DMS114 treated with DMSO at 0.1 percent for 48 hours (cell line): ENCODE results near the gene KCNT1.

Experiments used
- DNase-seq: peaks from one replicate; lab custom pipeline; 2025; ENCODE audit not compliant: unreplicated experiment; lab: John Stamatoyannopoulos, UW

Gene KCNT1

GRCh38 chr9:135815830-135816650 is 114.1 kb downstream of the KCNT1 start:
- DNase-seq: no peak

- DNase-seq: no peak
Observed at GRCh38 chr9:135816651-135816970, 114.6 kb downstream of the KCNT1 start.

GRCh38 chr9:135817951-135818717 is 116.1 kb downstream of the KCNT1 start:
- DNase-seq: no peak

DNA sequence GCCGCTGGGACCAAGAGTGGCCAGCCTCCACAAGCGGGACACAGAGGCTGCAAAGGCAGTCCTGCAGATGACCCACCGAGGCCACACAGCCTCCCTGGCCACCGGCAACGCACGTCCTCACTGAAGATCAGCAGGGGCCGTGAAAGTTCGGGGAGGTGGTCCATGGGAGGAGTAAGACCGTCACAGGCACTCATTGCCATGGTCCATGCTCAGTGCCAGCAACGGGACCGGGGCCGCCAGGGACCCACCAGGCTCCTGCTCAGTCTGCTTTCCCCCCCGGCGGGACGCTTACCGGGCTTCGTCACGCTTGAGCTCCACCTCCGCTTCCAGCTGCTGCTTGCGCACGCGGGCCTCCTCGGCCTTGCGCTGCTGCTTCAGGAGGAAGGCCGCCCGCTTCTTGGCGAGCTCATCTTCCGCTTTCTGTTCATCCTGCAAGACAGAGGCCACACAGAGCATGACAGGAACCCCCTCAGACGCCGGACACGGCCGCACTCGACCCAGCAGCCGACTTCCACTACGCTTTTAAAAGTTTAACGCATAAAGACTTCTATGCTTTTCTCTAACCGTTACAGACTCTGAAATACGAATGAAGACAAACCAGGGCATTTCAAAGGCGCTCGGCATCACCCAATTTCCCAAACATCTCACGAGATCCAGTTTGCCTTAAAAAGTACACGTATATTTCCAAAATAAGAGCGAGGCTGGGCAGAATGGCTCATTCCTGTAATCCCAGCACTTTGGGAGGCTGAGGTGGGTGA is 116.9 kb downstream of the KCNT1 start:
- no peak for DNase-seq

DNA sequence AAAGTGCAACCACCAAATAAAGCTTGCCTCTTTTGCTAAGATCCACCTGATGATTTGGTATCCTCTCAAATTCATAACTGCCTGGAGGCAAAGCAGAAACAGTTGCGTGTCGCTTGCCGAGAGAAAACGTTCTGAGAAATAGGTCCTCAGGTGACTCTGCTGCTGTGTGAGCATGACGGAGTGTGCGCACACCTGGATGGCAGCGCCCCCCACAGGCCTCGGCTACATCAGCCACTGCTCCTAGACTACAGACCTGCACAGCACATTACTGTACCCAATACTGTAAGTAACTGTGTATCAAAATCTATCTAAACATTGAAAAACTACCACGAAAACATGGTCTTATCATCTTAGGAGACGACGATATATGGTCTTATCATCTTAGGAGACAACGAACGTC is 117.9 kb downstream of the KCNT1 start:
- no peak for DNase-seq

- DNase-seq: no peak
Observed at GRCh38 chr9:135820661-135821060, 118.7 kb downstream of the KCNT1 start.

- no peak for DNase-seq
Observed at GRCh38 chr9:135821116-135821515, 119.1 kb downstream of the KCNT1 start.

DNA sequence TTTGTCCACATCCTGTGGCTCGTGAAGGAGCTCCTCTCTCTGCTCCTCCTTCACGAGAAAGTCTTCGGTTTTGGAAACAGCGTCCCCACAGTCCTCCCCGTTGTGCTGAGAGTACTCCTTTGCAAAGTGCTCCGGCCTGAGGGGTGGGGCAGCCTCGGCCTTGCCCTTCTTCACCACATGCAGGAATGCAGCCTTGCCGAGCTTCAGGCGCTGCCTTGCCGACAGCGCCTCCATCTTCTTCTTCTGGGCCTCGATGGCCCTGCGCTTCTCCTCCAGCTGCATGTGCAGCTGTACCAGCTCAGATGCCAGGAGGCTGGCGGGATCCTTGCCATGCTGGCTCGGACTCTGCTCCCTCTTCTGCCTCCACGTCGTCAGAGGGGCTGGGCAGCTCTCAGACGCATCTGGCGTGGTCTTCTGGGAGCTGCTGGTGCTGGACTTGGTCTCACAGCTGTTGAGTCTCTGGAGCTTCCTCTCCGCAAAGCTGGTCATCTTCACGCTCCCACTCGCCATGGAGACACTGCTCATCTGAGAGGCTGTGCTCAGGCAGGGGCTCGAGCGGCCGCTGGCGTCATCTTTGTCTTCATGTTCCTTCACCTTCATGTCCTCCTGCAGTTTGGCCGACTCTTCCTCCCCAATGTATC is 119.9 kb downstream of the KCNT1 start:
- DNase-seq: no peak

DNA sequence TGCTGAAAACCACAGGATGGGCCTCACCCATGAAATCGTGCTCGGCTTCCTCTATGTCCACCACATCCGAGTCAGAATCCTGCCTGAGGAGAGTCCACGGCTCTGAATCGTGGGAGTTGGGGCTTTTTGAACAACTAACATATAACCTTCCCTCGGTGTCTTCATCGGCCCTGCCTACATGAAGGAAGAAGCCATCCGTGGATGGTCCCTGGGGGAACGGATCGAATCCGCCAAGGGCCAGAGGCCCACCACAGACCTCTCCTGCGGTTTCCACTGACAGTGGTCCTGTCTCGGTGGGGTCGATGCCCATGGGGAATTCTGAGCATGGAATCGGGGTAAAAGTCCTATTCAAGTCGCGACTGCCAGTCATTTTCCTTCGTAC is 120.4 kb downstream of the KCNT1 start:
- DNase-seq: no peak

GRCh38 chr9:135823036-135823435 is 121.1 kb downstream of the KCNT1 start:
- no peak for DNase-seq

DNA sequence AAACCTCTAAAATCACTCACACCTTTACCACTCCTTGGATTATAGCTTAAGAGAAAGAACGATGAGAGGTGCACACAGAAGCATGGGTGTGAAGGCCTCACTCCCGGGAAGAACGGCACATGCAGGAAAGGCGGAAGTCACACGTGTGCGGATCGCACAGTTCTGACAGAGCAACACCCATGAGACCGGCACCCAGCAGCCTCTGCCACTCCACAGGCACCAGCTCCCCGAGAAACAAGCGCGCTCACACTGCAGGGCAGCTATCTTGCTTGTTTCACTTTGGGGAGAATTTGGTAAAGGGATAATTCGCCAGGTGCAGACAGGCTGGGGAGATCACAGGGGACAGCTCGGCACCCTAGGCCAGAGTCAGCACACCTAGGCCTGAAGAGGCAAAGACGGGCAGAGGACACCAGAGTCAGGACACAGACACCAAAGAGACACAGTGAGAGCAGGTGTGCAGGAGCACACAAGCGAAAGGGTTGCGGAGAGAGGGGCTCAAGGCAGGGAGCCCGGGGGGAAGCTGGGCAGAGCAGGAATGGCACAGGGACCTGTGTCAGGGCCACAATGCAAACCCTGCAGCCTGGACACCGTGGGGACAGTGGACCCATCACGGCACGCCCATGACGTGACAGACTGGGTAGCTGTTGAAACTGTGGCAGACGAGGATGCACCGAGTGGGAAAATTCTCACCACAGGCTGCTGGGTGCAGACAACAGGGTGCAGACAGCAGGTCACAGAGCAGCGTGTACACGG is 123.6 kb downstream of the KCNT1 start:
- DNase-seq: no peak

DNA sequence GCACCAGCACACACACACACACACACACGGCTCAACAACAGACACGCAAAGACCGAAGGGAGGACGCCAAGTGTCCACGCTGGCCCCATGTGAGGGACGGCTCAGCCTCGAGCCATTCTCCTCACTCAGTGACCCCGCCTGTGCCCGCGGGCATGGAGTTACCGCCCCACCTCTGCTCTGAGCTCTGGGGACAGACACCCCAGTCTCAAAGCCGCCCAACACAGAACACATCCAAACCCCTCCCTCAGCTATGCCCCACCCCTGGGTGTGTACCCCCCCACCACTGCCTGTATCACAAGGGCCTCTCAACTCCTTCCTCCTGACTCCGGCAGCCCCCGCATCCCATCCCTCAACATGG is 124.2 kb downstream of the KCNT1 start:
- DNase-seq: no peak

DNA sequence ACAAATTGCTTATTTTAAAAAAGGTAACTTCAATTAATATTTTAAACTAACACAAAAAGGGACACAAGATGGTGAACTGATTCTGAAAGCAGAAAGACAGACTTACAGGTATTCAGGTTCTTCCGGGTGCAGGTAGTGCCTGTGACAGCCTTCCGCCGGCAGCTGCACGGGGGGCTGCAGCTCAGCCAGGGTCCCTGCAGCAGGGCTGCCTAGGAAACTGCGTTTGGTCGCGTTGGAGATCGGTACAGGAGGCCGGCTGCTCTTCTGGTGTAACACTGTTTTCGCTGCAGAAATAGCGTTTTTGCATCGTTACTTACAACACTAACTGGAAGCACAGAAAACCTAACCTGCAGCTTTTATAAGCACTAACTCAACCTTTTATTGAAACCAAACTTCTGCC is 125.3 kb downstream of the KCNT1 start:
- DNase-seq: no peak

DNA sequence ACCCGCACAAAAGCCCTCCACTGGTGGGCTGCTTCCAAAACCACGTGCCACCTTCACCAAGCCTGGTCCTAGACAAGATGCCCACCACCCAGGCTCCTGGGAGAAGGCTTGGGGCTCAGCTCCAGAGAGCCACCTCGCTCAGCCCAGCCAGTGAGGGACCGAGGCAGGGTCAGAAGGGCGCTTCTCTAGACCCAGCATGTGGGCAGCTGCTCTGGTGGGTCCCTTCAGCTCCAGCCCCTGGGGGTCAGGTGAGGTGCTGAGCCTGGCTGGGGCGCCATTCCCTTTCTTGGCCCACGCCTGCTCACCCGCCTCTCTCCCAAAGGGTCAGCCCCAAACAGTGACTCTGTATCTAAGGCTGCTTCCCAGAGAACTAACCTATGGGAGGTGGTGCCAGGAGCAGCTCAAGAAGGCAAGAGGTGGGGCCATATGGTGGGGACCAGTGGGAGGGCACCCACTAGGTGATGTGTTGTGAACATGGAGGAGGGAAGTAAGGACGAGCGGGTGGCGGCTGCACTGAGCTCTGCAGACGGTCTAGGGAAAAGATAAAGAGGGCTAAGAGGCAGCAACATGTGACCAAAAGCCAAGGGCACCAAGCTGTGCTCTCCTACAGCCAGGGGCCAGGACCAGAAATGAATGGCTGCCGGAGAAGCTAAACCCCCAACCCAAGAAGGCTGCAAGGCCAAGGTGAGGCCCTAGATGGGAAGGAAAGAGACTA is 126.0 kb downstream of the KCNT1 start:
- no peak for DNase-seq

DNA sequence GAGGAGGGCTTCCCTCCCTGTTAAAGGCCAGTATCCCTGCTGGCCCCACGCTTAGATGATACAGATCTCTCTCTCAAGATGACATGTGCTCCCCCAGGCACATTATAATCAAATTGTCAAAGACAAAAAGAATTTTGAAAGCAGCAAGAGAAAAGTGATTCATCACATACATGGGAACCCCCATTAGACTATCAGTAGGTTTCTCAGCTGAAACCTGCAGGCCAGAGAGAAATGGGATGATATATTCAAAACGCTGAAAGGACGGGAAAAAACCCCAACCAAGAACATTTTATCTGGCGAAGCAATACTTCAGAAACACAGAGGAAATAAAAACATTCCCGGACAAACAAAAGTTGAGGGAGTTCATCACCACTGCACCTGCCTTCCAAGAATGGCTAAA is 126.7 kb downstream of the KCNT1 start:
- DNase-seq: no peak

DNA sequence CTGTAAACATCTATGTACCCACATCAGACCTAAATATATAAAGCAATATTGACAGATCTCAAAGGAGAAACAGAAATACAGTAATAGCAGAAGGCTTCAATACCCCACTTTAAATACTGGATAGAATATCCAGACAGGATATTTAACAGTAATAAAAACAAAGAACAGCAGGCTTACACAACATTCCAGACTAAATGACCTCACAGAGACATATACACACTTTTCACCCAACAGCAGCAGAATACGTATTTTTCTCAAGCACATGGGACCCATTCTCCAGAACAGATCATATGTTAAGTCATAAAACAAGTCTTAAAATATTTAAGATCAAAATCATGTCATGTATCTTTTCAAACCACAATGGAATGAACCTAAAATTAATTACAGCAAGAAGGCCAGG is 128.5 kb downstream of the KCNT1 start:
- DNase-seq: no peak

DNA sequence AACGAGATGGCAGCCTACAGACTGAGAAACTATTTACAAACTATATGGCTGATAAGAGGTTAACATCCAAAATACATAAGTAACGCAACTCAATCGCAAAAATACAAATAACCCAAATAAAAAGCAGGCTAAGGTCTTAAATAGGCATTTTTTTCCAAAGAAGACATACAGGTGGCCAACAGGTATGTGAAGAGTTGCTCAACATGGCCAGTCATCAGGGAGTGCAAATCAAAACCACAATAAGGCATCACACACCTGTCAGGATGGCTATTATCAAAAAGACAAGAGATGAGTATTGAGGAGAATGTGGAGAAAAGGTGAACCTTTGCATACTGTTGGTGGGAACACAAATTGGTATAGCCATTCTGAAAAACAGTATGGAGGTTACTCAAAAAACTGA is 131.9 kb downstream of the KCNT1 start:
- no peak for DNase-seq

DNA sequence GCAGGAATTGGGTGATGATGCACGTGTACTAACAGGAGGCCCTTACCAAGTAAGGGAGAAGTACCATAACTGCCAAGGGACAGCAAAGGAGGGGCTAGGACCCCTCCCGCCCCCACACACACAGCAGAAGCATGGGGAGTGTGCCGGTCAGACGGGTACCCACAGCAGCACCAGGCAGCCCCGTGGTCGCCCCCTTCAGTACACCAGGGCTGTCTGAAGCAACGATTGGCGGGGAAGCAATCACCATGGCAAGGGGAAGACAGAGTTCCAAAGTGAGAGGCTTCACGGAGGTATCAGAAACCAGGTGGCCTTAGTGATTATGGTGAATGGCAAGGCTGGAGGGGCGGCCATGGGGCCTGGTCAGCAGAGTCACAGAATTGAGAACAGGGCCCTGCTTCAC is 133.1 kb downstream of the KCNT1 start:
- DNase-seq: no peak

GRCh38 chr9:135839516-135839915 is 137.5 kb downstream of the KCNT1 start:
- DNase-seq: no peak

DNA sequence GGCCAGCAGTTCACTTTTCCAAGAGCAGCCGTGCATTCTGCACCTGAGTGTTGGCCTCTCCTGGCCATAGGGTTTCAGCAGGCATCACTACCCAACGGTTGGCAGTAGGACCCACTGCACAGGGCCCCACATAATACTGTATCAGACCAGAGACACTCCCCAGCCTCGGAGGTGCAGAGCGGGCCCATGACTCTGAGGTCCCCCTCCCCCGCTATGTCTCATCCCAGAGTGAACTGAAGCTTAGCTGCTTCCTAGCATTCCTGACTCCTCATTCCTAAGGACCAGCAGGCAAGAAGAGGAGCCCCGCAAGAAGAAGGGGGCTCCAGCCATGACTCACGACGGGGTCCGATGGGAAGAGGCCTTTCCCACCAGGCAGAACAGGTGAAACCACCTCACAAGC is 138.1 kb downstream of the KCNT1 start:
- DNase-seq: no peak
